ENCODE results near the gene MYBBP1A.

DNA sequence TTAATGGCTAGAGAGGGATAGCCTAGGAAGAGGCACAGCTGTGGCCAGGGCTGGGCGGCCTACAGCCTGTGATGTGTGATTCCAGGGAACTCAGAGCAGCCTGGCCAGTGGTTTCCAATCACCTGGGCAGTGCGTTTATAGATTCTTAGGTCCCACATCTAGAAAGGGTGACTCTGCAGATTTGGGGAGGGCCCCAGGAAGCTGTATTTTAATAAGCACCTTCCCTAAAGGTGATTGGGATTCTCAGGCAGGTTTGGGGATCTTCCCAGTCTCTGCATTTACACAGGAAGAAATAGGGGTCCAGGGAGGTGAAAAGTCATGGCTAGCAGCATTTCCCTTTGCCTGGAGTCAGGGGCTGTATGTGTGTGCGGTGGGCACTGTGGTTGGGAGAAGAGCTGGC, 47.0 kb downstream of the MYBBP1A start:
- TF ChIP-seq, protein P1, sequence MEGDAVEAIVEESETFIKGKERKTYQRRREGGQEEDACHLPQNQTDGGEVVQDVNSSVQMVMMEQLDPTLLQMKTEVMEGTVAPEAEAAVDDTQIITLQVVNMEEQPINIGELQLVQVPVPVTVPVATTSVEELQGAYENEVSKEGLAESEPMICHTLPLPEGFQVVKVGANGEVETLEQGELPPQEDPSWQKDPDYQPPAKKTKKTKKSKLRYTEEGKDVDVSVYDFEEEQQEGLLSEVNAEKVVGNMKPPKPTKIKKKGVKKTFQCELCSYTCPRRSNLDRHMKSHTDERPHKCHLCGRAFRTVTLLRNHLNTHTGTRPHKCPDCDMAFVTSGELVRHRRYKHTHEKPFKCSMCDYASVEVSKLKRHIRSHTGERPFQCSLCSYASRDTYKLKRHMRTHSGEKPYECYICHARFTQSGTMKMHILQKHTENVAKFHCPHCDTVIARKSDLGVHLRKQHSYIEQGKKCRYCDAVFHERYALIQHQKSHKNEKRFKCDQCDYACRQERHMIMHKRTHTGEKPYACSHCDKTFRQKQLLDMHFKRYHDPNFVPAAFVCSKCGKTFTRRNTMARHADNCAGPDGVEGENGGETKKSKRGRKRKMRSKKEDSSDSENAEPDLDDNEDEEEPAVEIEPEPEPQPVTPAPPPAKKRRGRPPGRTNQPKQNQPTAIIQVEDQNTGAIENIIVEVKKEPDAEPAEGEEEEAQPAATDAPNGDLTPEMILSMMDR (IDR thresholded peaks at IDR 0.05): no peak
- TF ChIP-seq POLR2A (IDR thresholded peaks at IDR 0.05): no peak
